ENCODE results near the gene TMCC1. TPM values are rescaled to one million over a fixed set of nuclear protein-coding genes. Genes with fewer than 3 reads are reported as not detected.
A peak's percentile ranks its signal among the peaks of the same experiment; 100 is the strongest.

Gene TMCC1
- polyA plus RNA-seq, 3 donors = 22.8 to 24.6 (median 23.5) TPM

DNA sequence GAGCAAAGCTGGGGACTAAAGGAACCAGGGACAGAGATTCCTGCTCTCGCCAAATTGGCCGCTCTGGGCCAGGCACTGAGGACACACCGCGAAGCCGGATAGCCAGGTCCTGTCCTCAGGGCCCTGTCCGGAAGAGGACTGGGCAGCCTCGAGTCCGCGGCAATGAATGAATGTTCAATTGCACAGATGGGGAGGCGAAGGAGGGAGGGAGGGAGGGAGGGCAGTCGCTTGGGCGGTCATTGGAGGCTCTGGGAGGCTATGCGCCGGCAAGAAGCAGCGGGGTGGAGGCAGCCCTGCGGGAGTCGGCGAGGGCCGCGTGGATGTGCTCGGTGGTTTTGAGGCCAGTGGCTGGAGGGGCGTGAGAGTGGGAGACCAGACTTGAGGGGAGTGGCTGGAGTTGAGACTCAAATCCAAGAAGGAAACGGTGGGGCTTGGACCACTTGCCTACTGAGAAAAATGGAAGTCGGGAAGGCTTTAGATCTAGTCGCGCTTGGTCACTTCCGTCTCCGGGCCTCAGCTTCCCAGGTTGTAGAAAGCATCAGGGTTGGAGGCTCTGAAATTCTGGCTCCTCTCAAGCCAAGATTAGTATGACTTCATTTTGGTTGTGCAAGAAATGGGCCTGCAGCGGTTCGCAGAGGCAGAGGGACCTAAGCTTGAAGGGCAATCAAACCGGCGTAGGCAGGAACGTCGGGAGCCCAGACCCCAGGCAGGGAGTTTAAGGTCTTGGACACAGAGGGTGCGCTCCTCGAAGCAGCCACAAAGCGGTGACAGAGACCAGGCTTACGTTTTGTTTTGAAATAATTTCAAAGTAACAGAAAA, 266.0 kb downstream of the TMCC1 start:
- DNase-seq (ENCODE audit: low read depth in 3 of 3, low spot score in 2 of 3) = peak in 1 of 3 donors; percentile 74

- DNase-seq (ENCODE audit: low read depth in 3 of 3, low spot score in 2 of 3) = no peak
Measured at GRCh38 chr3:129626744-129627349, 266.7 kb downstream of the TMCC1 start.

DNA sequence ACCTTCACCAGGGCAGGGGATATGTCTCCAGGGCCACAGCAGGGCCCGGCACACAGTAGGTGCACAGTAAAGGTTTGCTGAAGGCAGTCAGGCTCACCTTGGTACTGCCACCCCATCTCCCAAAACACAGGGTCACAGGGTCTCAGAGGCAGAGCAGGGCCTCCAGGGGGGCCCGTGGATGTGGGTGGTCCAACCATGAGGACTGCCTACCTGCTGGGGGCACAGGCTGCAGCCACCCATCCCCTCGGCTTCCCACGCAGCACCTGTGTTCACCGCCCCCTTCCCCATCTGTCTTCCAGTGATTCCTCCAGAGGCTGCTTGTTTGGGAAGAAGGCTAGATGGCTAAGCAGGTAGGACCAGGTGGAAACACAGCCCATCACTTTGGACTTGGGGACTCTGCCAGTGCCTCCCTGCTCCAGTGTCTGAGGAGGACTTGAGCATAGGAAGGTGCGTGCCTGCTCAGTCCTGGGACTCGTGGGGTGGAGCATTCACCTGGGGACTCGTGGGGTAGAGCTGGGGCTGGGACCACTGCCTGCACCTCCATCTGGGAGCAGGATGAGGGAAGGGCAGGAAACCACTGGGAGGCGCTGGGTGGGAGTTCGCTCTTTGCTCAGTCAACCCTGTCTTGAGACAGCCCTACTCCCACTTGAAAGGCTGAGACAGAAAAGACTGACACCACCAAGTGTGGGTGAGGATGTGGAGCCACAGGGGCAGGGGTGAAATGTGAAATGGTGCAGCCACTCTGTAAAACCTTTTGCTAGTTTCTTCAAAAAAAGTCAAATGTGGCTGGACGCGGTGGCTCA, 268.2 kb downstream of the TMCC1 start:
- no peak for DNase-seq (ENCODE audit: low read depth in 3 of 3, low spot score in 2 of 3)

DNA sequence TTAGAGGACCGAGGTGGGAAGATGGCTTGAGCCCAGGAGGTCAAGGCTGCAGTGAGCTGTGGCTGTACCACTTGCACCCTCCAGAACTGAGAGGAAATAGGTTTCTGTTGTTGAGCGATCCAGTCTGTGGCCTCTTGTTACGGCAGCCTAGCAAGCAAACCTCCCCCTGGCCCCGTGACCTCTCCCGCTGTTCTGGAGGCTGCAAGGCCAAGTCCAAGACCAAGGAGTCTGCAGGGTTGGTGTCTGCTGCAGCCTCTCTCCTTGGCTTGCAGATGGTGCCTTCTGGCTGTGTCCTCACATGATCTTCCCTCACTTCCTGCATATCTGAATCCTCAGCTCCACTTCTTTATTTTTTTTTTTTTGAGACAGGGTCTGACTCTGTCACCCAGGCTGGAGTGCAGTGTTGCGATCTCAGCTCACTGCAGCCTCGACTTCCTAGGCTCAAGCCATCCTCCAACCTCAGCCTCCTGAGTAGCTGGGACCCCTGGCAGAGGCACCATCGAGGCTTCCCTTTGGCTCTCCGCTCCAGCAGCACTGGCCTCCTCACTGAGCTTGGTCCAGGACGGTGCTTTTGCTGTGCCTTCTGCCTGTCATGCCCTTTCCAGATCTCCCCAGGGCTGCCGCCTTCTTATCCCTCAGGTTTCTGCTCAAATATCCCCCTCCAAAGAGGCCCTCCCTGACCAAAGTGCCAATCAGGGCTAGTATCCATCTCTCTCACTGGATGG, 269.0 kb downstream of the TMCC1 start:
- no peak for DNase-seq (ENCODE audit: low read depth in 3 of 3, low spot score in 2 of 3)

- peak in 1 of 3 donors; percentile 50 for DNase-seq (ENCODE audit: low read depth in 3 of 3, low spot score in 2 of 3)
Measured at GRCh38 chr3:129623447-129624118, 269.9 kb downstream of the TMCC1 start.

DNA sequence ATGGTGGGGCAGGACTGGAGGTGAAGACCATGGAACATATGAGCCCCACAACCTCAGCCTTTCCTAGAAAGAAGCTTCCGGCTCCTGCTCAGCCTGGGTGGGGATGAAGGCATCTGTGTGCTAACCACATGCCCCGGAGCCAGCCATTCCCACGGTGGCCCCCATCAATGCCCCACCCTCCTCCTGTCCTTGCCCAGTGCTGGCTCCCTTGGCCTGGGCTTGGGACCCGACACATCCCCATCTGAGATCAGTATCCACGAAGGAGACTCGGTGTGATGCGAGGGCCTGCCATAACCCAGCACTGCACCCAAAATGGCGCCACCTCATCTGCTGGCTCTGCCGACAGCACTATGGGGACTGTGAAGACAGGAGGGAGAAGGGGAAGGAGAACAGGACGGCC, 270.6 kb downstream of the TMCC1 start:
- DNase-seq (ENCODE audit: low read depth in 3 of 3, low spot score in 2 of 3) = no peak

- no peak for DNase-seq (ENCODE audit: low read depth in 3 of 3, low spot score in 2 of 3)
Measured at GRCh38 chr3:129622226-129622874, 271.2 kb downstream of the TMCC1 start.

DNA sequence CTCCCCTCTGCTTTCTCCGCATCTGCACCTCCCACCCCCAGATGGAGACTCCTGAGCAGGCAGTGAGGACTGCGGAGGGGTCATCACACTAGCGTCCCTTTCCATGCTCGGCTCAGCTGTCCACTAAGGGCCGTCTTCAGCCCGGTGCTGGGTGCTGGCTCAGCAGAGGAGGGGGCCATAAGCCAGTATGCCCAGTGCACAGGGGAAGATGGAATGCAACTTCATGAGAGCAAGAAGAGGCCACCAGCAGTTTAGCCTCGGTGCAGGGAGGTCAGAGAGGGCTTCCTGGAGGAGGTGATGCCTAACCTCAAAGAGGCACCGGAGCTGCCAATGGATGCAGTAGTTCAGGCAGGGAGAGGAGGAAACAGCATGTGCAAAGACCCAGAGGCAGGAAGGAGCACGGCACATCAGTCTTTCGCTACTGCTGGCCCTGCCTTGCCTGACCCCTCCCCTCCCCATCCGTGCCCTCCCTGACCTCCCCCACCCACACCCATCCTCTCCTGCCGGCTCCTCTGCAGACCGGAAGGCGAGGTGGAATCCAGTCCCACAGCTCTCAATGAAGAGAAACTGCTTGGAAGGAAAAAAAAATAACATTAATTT, 271.8 kb downstream of the TMCC1 start:
- DNase-seq (ENCODE audit: low read depth in 3 of 3, low spot score in 2 of 3) = no peak

DNA sequence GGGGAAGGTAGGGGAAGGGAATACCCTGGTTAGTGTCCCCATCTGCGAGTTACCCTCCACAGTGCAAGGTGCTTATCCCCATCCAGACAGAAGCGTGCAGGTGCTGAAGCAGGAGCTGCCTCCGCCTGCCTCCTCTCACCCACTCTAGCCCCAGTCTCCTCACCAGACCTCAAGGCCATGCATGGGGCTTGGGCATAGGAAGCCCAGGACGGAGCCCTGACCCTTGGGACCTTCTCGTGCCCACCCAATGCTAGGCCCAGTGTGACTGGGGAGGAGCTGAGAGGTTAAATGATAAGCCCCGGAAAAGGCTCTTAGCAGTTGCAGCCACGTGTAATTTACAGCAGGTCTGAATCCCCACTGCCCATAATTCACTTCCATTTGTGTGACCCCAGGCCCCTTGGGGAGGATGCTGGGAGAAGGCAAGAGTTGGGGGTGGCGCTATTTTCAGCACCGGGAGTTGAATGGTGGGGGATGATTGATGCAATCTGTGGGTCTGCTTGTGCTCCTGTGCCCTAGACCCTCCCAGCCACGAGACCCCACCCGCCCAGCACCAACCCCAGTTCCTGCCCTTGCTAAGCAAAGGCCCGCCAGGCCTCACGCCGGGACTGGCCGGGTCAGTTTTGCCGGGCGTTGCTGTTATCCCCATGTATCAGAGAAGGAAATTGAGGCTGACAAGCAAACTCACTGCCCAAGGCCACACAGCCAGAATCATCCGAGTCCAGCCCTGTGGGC, 272.5 kb downstream of the TMCC1 start:
- DNase-seq (ENCODE audit: low read depth in 3 of 3, low spot score in 2 of 3) = no peak

DNA sequence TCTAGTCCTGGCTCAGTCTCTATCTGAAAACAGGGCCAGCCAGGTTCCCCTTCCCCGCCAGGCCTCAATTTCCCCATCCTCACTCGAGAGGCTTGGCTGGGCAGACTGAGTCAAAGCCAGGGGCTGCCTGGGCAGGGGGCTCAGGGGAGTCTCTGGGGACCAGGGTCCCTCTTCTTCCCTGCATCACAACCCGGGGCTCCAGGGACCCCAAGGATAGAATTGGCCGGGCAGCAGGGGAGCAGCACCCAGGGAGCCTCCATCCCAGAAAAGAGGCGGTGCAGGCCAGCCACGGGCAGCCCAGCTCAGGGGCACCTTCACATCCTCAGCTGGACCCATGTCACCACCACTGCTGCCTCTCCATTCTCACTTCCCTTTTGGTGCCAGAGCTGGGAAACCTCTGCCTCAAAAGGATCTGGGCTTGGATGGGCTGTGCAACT, 273.8 kb downstream of the TMCC1 start:
- DNase-seq (ENCODE audit: low read depth in 3 of 3, low spot score in 2 of 3) = no peak

DNA sequence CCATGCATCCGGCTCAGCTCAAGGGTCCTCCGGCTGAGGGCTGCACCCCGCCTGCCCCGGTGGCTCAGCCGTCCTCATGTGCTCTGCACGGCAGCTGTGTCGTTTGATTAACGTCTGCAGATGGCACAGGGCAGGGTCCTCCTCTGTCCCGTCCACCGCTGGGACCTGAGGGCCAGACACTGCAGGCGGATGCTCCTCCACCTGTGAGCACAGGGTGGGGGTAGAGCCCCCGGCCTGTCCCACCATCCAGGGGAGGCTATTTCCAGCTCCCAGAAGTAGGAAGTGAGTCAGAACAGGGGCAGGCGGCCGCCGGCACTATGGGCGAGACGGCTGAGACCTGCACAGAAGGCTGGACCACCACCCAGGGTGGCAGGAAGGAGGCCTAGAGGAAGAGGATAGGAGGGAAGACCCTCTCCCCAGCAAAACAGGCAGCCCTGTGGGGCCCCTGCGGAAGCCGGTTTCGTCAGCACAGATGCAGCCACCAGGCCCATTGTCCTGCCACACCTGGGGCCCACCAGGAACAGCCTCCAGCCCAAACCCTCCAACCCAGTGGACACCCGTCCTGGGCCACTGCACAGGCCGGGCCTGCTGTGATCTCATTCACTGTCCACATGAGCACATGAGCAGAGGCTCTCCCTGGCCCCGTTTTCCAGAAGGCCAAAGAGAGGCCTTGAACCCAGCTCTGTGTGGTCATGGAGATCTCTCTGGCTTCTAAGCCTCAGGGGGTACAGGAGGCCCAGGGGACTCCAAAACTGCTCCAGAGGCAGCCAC, 274.4 kb downstream of the TMCC1 start:
- no peak for DNase-seq (ENCODE audit: low read depth in 3 of 3, low spot score in 2 of 3)

GRCh38 chr3:129618186-129618820, 275.2 kb downstream of the TMCC1 start:
- no peak for DNase-seq (ENCODE audit: low read depth in 3 of 3, low spot score in 2 of 3)

GRCh38 chr3:129617381-129618185, 275.9 kb downstream of the TMCC1 start:
- DNase-seq (ENCODE audit: low read depth in 3 of 3, low spot score in 2 of 3) = no peak

GRCh38 chr3:129616713-129617112, 276.8 kb downstream of the TMCC1 start:
- no peak for DNase-seq (ENCODE audit: low read depth in 3 of 3, low spot score in 2 of 3)

- DNase-seq (ENCODE audit: low read depth in 3 of 3, low spot score in 2 of 3) = no peak
Measured at GRCh38 chr3:129616291-129616690, 277.2 kb downstream of the TMCC1 start.

GRCh38 chr3:129615751-129616281, 277.7 kb downstream of the TMCC1 start:
- DNase-seq (ENCODE audit: low read depth in 3 of 3, low spot score in 2 of 3) = no peak

Data from right renal cortex interstitium (tissue), 3 donors.